ENCODE data around the gene RNASEH2A.

DNA sequence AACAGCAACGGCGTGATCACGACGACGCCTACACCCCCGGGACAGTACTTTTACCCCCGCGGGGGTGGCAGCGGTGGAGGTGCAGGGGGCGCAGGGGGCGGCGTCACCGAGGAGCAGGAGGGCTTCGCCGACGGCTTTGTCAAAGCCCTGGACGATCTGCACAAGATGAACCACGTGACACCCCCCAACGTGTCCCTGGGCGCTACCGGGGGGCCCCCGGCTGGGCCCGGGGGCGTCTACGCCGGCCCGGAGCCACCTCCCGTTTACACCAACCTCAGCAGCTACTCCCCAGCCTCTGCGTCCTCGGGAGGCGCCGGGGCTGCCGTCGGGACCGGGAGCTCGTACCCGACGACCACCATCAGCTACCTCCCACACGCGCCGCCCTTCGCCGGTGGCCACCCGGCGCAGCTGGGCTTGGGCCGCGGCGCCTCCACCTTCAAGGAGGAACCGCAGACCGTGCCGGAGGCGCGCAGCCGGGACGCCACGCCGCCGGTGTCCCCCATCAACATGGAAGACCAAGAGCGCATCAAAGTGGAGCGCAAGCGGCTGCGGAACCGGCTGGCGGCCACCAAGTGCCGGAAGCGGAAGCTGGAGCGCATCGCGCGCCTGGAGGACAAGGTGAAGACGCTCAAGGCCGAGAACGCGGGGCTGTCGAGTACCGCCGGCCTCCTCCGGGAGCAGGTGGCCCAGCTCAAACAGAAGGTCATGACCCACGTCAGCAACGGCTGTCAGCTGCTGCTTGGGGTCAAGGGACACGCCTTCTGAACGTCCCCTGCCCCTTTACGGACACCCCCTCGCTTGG lies 14.1 kb upstream of the RNASEH2A start:
- TF ChIP-seq, protein P1, sequence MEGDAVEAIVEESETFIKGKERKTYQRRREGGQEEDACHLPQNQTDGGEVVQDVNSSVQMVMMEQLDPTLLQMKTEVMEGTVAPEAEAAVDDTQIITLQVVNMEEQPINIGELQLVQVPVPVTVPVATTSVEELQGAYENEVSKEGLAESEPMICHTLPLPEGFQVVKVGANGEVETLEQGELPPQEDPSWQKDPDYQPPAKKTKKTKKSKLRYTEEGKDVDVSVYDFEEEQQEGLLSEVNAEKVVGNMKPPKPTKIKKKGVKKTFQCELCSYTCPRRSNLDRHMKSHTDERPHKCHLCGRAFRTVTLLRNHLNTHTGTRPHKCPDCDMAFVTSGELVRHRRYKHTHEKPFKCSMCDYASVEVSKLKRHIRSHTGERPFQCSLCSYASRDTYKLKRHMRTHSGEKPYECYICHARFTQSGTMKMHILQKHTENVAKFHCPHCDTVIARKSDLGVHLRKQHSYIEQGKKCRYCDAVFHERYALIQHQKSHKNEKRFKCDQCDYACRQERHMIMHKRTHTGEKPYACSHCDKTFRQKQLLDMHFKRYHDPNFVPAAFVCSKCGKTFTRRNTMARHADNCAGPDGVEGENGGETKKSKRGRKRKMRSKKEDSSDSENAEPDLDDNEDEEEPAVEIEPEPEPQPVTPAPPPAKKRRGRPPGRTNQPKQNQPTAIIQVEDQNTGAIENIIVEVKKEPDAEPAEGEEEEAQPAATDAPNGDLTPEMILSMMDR (optimal IDR thresholded peaks at IDR 0.05 in 1 of 3, IDR thresholded peaks at IDR 0.05 in 1 of 3, conservative IDR thresholded peaks at IDR 0.05 in 1 of 3; ENCODE audit: extremely low read depth in 1 of 3, insufficient read depth in 2 of 3, low read length in 3 of 3): no peak
- TF ChIP-seq EZH2 (IDR thresholded peaks at IDR 0.05; ENCODE audit: low read length): no peak
